K562 (cell line): ENCODE results near the gene ACSS2.

Source experiments
- CHD4 ChIP-seq: fragments of 200-600 bp; sonication (generic); IDR thresholded peaks from 3 replicates; pipeline ENCODE4 v1.6.1; 2012; ENCODE audit warnings: low read depth, mild to moderate bottlenecking, mixed read lengths, low read length, inconsistent platforms; ENCODE audit not compliant: insufficient read depth, insufficient replicate concordance, poor library complexity, severe bottlenecking
- GABPA ChIP-seq: fragments of 200-800 bp; sonication (Bioruptor generic); conservative IDR thresholded peaks from 2 replicates; pipeline ENCODE4 v1.6.1; 2016; ENCODE audit warnings: low read depth, missing genetic modification characterization, missing compliant biosample characterization
- MCM7 ChIP-seq, 2 experiments: fragments of 450-650 bp; IDR thresholded peaks; 2 replicates each; pipeline ENCODE4 v1.6.1; 2016 to 2018
- MXI1 ChIP-seq: IDR thresholded peaks from 2 replicates; pipeline ENCODE4 v1.6.1; 2011; ENCODE audit warnings: low read depth, mild to moderate bottlenecking, improper control_type of control experiment, low read length
- POLR2A ChIP-seq: fragments of 450-650 bp; conservative IDR thresholded peaks from 2 replicates; pipeline ENCODE4 v1.6.1; 2016
- POLR2AphosphoS2 ChIP-seq: IDR thresholded peaks from 2 replicates; pipeline ENCODE4 v1.6.1; 2012; ENCODE audit warnings: low read length, improper control_type of control experiment
- TCF7L2 ChIP-seq: fragments of 150-350 bp; IDR thresholded peaks from 2 replicates; pipeline ENCODE4 v1.6.1; 2016; ENCODE audit warnings: low read depth, mild to moderate bottlenecking, low read length, moderate library complexity
- TCFL5 ChIP-seq: fragments of 250-450 bp; sonication (Bioruptor Pico); conservative IDR thresholded peaks from 2 replicates; pipeline ENCODE4 v1.6.1; 2021; ENCODE audit warnings: mild to moderate bottlenecking, moderate library complexity, matching md5 sums
- ZNF121 ChIP-seq: sonication (generic); formaldehyde crosslinking; conservative IDR thresholded peaks from 2 replicates; pipeline ENCODE4 v1.8.0; 2022; ENCODE audit warnings: missing genetic modification reagents
- TF ChIP-seq, protein P1 (sequence below): sonication (generic); formaldehyde crosslinking; IDR thresholded peaks from 2 replicates; pipeline ENCODE4 v1.9.0; 2022; ENCODE audit warnings: mild to moderate bottlenecking, missing genetic modification reagents
- TF ChIP-seq, protein P2 (sequence below), 3 experiments: IDR thresholded peaks in 2 of 3; conservative IDR thresholded peaks in 1 of 3; 2 replicates each; pipeline ENCODE4 v1.5.1; 2011 to 2012; ENCODE audit warnings: low read length in 3 of 3, mild to moderate bottlenecking in 3 of 3, control low read depth in 2 of 3, improper control_type of control experiment in 1 of 3, inconsistent platforms in 1 of 3, low read depth in 1 of 3, mixed read lengths in 1 of 3, moderate library complexity in 1 of 3; ENCODE audit not compliant: insufficient read depth in 2 of 3

GRCh38 chr20:34875642-34876405 is 588 bp upstream of the ACSS2 start:
- TF ChIP-seq POLR2A (no peak), GABPA (tag) (peak; percentile 77), MCM7 (IDR thresholded peaks at IDR 0.05) (no peak), ZNF121 (no peak), CHD4 (no peak), TCF7L2 (no peak), POLR2AphosphoS2 (no peak), MXI1 (no peak), TCFL5 (no peak)
- TF ChIP-seq, protein P1, sequence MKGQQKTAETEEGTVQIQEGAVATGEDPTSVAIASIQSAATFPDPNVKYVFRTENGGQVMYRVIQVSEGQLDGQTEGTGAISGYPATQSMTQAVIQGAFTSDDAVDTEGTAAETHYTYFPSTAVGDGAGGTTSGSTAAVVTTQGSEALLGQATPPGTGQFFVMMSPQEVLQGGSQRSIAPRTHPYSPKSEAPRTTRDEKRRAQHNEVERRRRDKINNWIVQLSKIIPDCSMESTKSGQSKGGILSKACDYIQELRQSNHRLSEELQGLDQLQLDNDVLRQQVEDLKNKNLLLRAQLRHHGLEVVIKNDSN (CRISPR knock-in tag) = no peak
- TF ChIP-seq, protein P2, sequence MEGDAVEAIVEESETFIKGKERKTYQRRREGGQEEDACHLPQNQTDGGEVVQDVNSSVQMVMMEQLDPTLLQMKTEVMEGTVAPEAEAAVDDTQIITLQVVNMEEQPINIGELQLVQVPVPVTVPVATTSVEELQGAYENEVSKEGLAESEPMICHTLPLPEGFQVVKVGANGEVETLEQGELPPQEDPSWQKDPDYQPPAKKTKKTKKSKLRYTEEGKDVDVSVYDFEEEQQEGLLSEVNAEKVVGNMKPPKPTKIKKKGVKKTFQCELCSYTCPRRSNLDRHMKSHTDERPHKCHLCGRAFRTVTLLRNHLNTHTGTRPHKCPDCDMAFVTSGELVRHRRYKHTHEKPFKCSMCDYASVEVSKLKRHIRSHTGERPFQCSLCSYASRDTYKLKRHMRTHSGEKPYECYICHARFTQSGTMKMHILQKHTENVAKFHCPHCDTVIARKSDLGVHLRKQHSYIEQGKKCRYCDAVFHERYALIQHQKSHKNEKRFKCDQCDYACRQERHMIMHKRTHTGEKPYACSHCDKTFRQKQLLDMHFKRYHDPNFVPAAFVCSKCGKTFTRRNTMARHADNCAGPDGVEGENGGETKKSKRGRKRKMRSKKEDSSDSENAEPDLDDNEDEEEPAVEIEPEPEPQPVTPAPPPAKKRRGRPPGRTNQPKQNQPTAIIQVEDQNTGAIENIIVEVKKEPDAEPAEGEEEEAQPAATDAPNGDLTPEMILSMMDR (IDR thresholded peaks at IDR 0.05 in 2 of 3, conservative IDR thresholded peaks at IDR 0.05 in 1 of 3; ENCODE audit: insufficient read depth in 2 of 3, low read depth in 1 of 3, low read length in 3 of 3) = peak; percentile 47 to 52 (median 51); a peak in 3 of 6 replicates
